Psoas muscle (tissue), 8 donors: ENCODE results near the gene GCKR. TPM values are rescaled to one million over a fixed set of nuclear protein-coding genes. Genes with fewer than 3 reads are reported as not detected.

Experiments
- ATAC-seq, 4 donors: fragments of 200-7000 bp; cut with Tn5 transposase; one replicate each; pipeline ENCODE4 v1.9.1; 2020; ENCODE audit warnings: moderate library complexity in 3 of 4, mild to moderate bottlenecking in 2 of 4
- DNase-seq, 2 donors: peaks; one replicate each; pipeline ENCODE4 v3.0.0-alpha.2; 2020
- H3K27ac ChIP-seq: fragments of 200-600 bp; one replicate; pipeline ENCODE4 v1.8.0; 2022
- H3K27me3 ChIP-seq, 3 donors: fragments of 200-600 bp in 1 of 3; one replicate each; pipeline versions ENCODE4 v1.6.1 to v1.8.0; 2013 to 2022; ENCODE audit warnings: low read length in 2 of 3, mild to moderate bottlenecking in 2 of 3, moderate library complexity in 1 of 3; ENCODE audit not compliant: insufficient read depth in 3 of 3
- H3K36me3 ChIP-seq, 2 donors: fragments of 200-600 bp in 1 of 2; one replicate each; pipeline versions ENCODE4 v1.6.1 to v1.8.0; 2013 to 2022; ENCODE audit warnings: low read depth in 1 of 2, mild to moderate bottlenecking in 1 of 2, moderate library complexity in 1 of 2; ENCODE audit not compliant: insufficient read depth in 1 of 2
- H3K4me1 ChIP-seq: fragments of 200-600 bp; one replicate; pipeline ENCODE4 v1.8.0; 2022
- H3K4me3 ChIP-seq: fragments of 200-600 bp; one replicate; pipeline ENCODE4 v1.8.0; 2022; ENCODE audit warnings: mild to moderate bottlenecking
- H3K9me3 ChIP-seq: fragments of 200-600 bp; one replicate; pipeline ENCODE4 v1.8.0; 2022
- WGBS, 3 donors: extraction: QIAGEN DNeasy Blood & Tissue Kit; methylation state at CpG; one replicate each; pipeline versions ENCODE4 v1.1.6 to v1.1.7; 2013; 5-methylcytosine and 5-hydroxymethylcytosine counted together
- intact Hi-C, 2 donors: fragments of 100-400 bp; cut with DNase I; formaldehyde crosslinking; loops; one replicate each; pipeline versions ENCODE4 v1.11.0 to v1.14.2; 2022
- polyA plus RNA-seq, 3 donors: library from polyadenylated mRNA; stranded (reverse); fragments of 200-250 nt; gene quantifications; one replicate each; pipeline ENCODE4 v1.2.3, GENCODE V29; 2013
- total RNA-seq, 4 donors: library from RNA; stranded (reverse); fragmentation: NEBNext Ultra II Directional in 2 of 4; extraction: Animal tissue kit (Norgen Biotek cat#: 25700) in 2 of 4; gene quantifications; one replicate each; pipeline versions ENCODE4 v1.2.1 to v1.2.4, GENCODE V29; 2021 to 2023
- TF ChIP-seq, protein P1 (sequence below): fragments of 200-600 bp; IDR thresholded peaks from one replicate; pipeline ENCODE4 v1.8.0; 2022; ENCODE audit warnings: antibody characterized with exemption
- donor health status: healthy with polysubstance abuse.
- donor health status: DM: no; HTN: no; CAD: no; lungs with moderate emphysema.
- donor health status: Bipolar disorder and iron deficiency.
- donor health status: healthy.
- donor health status: DM: yes; HTN: yes; CAD: no.
- donor health status: DM: no; HTN: no; CAD: no.
- donor health status: DM: no; HTN: no; CAD: no.
- donor health status: DM: yes; HTN: yes; CAD: no.

GCKR gene
- total and polyA plus RNA-seq, 7 donors, result 0.05 to 2.0 (median 1.0) TPM; not detected in 3

DNA sequence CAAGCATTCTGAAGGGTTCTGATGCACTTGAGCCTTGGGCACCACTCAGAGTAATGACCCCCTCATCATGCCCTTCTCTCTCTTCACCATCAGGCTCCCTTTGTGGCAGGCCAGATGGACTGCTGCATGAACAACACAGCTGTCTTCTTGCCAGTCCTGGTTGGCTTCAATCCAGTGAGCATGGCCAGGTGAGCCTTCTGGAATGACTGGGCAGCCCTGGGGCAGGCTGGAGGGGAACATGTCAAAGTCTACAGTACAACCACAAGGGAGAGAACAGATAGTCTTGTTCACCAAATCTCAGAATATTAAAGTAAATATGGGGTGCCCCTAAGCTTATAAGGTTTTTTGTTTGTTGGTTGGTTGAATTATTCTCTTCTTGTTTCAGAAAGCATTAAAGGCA, 4.4 kb downstream of the GCKR start:
- TF ChIP-seq, protein P1, sequence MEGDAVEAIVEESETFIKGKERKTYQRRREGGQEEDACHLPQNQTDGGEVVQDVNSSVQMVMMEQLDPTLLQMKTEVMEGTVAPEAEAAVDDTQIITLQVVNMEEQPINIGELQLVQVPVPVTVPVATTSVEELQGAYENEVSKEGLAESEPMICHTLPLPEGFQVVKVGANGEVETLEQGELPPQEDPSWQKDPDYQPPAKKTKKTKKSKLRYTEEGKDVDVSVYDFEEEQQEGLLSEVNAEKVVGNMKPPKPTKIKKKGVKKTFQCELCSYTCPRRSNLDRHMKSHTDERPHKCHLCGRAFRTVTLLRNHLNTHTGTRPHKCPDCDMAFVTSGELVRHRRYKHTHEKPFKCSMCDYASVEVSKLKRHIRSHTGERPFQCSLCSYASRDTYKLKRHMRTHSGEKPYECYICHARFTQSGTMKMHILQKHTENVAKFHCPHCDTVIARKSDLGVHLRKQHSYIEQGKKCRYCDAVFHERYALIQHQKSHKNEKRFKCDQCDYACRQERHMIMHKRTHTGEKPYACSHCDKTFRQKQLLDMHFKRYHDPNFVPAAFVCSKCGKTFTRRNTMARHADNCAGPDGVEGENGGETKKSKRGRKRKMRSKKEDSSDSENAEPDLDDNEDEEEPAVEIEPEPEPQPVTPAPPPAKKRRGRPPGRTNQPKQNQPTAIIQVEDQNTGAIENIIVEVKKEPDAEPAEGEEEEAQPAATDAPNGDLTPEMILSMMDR, result no peak
- no peak overlapping the region for H3K4me3 ChIP-seq
- H3K9me3 ChIP-seq, result no peaks in the 10 kb centered on the region
- DNase-seq (no peak), ATAC-seq (peak in 3 of 4 donors; percentile 29 to 64 (median 61))
- H3K4me1 ChIP-seq, result no peaks in the 10 kb centered on the region
- H3K27ac ChIP-seq, result no peak overlapping the region
- peaks cover 0 to 16% (median 2%) of the 10 kb centered on the region in 3 donors for H3K27me3 ChIP-seq
- H3K36me3 ChIP-seq, result no peaks in the 10 kb centered on the region
- intact Hi-C loops, result no loop called here

DNA sequence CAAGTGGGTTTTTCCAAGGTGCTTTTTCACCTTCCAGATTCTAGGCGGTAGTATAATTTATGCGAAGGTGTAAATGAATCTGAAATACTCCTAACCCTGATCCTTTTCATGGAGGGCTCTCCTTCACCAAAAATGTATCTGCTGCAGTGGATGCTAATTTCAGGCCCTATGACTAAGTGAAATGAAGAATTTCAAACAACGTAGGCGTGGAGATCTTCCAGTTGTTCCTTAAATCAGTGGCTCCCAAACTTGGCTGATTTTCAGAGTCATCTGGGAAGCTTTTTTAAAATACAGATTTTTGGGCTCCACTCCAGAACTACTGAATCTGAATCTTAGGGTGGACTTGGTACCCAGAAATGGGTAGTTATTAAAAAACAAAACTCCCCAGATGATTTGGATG, 5.5 kb downstream of the GCKR start:
- DNase-seq, result no peak
- TF ChIP-seq, protein P1, result no peak
- Histone ChIP-seq H3K9me3 (no peaks in the 10 kb centered on the region), H3K27ac (no peak overlapping the region), H3K36me3 (no peaks in the 10 kb centered on the region), H3K4me3 (no peak overlapping the region), H3K27me3 (peaks cover 0 to 5% (median 2%) of the 10 kb centered on the region in 3 donors), H3K4me1 (no peaks in the 10 kb centered on the region)
- intact Hi-C loops, result no loop called here
- ATAC-seq, result no peak
- WGBS, 3 donors, result 65 to 76% (median 72%) methylated on average over 4 of the region's 4 CpGs

DNA sequence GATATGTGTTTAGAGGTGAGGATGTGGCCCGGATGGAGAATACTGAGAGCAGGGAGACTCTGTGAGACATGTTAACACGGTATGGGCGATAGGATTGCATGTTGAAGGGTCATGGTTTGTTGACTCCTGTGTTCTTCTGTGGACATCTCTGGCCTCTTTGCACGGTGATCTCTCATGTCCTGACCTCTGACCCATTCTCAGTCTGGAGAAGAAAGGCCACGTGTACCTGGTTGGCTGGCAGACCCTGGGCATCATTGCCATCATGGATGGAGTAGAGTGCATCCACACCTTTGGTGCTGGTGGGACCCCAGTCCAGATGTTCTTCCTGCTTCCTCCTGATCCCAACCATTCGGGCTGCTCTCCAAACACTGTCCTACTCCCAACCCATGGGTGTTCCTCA, 9.9 kb downstream of the GCKR start:
- Histone ChIP-seq H3K27ac (no peak overlapping the region), H3K4me3 (no peak overlapping the region), H3K36me3 (no peaks in the 10 kb centered on the region), H3K27me3 (no peaks in the 10 kb centered on the region), H3K4me1 (no peaks in the 10 kb centered on the region), H3K9me3 (no peaks in the 10 kb centered on the region)
- TF ChIP-seq, protein P1, result no peak
- WGBS, 3 donors, result 79 to 87% (median 79%) methylated on average over 6 of the region's 6 CpGs
- DNase-seq, result no peak
- ATAC-seq, result no peak
- intact Hi-C loops, result no loop called here

DNA sequence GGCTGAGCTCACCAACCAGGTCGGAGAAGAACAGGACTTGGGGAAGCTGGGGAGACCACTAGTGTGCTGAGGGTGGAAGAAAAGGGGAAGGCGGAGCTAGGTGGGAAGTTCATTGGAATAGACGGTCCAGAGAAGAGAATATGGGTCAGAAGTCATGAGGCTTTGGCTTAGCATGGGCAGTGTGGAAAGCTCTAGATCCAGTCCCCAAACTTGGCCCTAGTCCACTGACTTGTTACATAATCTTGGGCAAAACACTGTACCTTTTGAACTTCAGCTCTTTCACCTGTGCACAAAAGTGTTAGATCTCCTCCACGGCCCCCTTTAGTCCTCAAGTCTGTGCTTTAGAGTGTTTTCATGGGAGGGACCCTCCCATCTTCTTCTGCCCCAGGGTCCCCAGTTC, 10.7 kb downstream of the GCKR start:
- no peaks in the 10 kb centered on the region for H3K4me1 ChIP-seq
- 64 to 66% (median 64%) methylated on average over 4 of the region's 4 CpGs for WGBS, 3 donors

DNA sequence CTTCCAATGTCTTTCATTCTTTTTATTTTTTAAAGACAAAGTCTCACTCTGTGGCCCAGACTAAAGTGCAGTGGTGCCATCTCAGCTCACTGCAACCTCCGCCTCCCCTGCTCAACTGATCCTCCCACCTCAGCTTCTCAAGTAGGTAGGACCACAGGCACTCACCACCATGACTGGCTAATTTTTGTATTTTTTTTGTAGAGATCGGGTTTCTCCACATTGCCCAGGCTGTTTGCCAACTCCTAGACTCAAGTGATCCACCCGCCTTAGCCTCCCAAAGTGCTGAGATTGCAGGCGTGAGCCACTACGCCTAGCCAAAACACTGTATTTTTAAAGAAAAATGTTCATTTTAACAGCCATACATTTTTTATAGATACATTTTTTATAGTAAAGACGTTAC, 12.7 kb downstream of the GCKR start:
- WGBS, 3 donors, result 50 to 51% (median 50%) methylated on average over 6 of the region's 6 CpGs
- DNase-seq, result no peak
- peaks cover 0 to 5% (median 2%) of the 10 kb centered on the region in 3 donors for H3K27me3 ChIP-seq
- no peak overlapping the region for H3K27ac ChIP-seq
- TF ChIP-seq, protein P1, result no peak
- no peaks in the 10 kb centered on the region for H3K9me3 ChIP-seq
- no peaks in the 10 kb centered on the region for H3K4me1 ChIP-seq
- ATAC-seq, result no peak
- H3K36me3 ChIP-seq, result no peaks in the 10 kb centered on the region
- H3K4me3 ChIP-seq, result no peak overlapping the region
- intact Hi-C loops, result no loop called here

More for the DNA sequence above, 10.7 kb downstream of the GCKR start:
- TF ChIP-seq, protein P1, result no peak
- Histone ChIP-seq H3K4me3 (no peak overlapping the region), H3K27me3 (no peaks in the 10 kb centered on the region), H3K27ac (no peak overlapping the region), H3K36me3 (no peaks in the 10 kb centered on the region), H3K9me3 (no peaks in the 10 kb centered on the region)
- DNase-seq, result no peak
- intact Hi-C loops, result no loop called here
- ATAC-seq, result no peak
